Spinal cord (tissue), 10 donors: ENCODE results near the gene BCAT1. TPM values are rescaled to one million over a fixed set of nuclear protein-coding genes. Genes with fewer than 3 reads are reported as not detected.

ENCODE experiments used
- DNase-seq, 6 donors: peaks; one replicate each; pipeline versions ENCODE4 v3.0.0 to v3.0.0-alpha.2; 2013 to 2015; ENCODE audit warnings: low spot score in 6 of 6, low read depth in 4 of 6
- H3K27ac ChIP-seq: one replicate; pipeline ENCODE4 v1.5.1; 2013; ENCODE audit warnings: low read depth, low read length, control low read depth
- H3K27me3 ChIP-seq: one replicate; pipeline ENCODE4 v1.6.1; 2013; ENCODE audit warnings: low read length; ENCODE audit not compliant: control insufficient read depth, insufficient read depth
- H3K36me3 ChIP-seq: one replicate; pipeline ENCODE4 v1.6.1; 2013; ENCODE audit warnings: low read length; ENCODE audit not compliant: control insufficient read depth, insufficient read depth
- H3K4me1 ChIP-seq: one replicate; pipeline ENCODE4 v1.6.1; 2013; ENCODE audit warnings: low read length; ENCODE audit not compliant: control insufficient read depth, insufficient read depth
- H3K4me3 ChIP-seq: one replicate; pipeline ENCODE4 v1.5.1; 2013; ENCODE audit warnings: low read depth, low read length, control low read depth
- H3K9me3 ChIP-seq: one replicate; pipeline ENCODE4 v1.6.1; 2013; ENCODE audit warnings: low read length; ENCODE audit not compliant: control insufficient read depth, insufficient read depth
- WGBS: methylation state at CpG from one replicate; pipeline ENCODE4 v1.1.5; 2013; ENCODE audit warnings: missing lambda C conversion rate; ENCODE audit not compliant: insufficient coverage; 5-methylcytosine and 5-hydroxymethylcytosine counted together
- long read RNA-seq, 4 donors: transcript quantifications; one replicate each; lab custom pipeline, GENCODE V29; 2026
- polyA plus RNA-seq, 2 donors: library from polyadenylated mRNA; unstranded; fragments of 120-200 nt; gene quantifications; one replicate each; pipeline ENCODE4 v1.2.1, GENCODE V29; 2013; ENCODE audit not compliant: insufficient read length in 2 of 2
- total RNA-seq, 2 donors: library from RNA; depleted of rRNA in 1 of 2; stranded (reverse); fragments of 120-200 nt in 1 of 2; fragments of >200 nt in 1 of 2; gene quantifications; one replicate each; pipeline versions ENCODE4 v1.2.3 to v1.2.4, GENCODE V29; 2013 to 2014
- donor health status: healthy.

BCAT1 gene
- total RNA-seq (10 to 100 TPM; 30.0 to 51.6 TPM), polyA plus RNA-seq (10 to 100 TPM; 15.6 to 28.2 TPM)
- long read RNA-seq, donor 1, full-length matches to known transcripts: 3 of 3 reads
- long read RNA-seq, donor 1, partial matches to known transcripts: 0 of 3 reads
- long read RNA-seq, donor 1, other reads (novel, unspliced or antisense): 0 of 3 reads
- long read RNA-seq, donor 2, full-length matches to known transcripts: 3 of 3 reads
- long read RNA-seq, donor 2, partial matches to known transcripts: 0 of 3 reads
- long read RNA-seq, donor 2, other reads (novel, unspliced or antisense): 0 of 3 reads
- long read RNA-seq, donor 3, full-length matches to known transcripts: 3 of 3 reads
- long read RNA-seq, donor 3, partial matches to known transcripts: 0 of 3 reads
- long read RNA-seq, donor 3, other reads (novel, unspliced or antisense): 0 of 3 reads
- long read RNA-seq, donor 4, full-length matches to known transcripts: 6 of 6 reads
- long read RNA-seq, donor 4, partial matches to known transcripts: 0 of 6 reads
- long read RNA-seq, donor 4, other reads (novel, unspliced or antisense): 0 of 6 reads

DNA sequence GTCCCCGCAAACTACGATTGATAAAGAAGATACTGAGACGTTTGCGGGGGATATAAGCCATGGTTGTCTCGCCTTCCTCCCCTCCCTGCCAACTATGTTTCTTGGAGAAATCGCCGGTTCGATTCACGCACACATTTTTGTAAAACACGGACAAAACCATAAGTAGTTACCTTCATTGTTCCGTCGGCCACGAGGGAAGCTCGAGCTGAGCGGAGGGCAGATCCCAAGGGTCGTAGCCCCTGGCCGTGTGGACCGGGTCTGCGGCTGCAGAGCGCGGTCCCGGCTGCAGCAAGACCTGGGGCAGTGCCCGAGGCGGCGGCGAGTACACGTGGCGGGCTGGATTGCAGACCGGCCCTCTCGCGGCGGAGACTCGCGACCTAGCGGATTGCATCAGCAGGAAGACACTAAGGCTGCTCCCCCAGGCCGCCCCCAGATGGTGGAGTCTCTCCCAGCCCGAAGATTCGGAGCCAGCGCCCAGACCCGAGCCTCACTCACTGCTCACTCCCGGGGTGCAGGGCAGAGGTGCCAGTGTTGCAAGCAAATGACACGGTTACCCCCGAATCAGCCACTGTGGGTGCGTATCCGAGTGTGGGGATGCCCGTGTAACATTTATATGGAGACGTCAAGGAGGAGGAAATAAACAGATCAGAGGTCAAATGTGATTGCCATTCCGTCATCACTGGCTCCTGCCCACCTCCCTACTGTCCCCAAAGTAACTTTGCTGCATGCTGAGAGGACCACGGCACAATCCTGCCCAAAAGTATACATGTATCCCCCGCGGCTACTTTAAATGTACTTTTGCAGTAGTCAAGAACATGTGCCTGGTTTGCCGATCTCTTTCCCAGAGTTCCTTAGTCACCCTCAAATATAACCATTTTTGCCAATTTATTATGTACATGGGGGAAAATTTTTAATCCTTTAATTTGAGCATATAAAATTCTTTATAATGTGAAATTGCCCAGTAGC lies at the start of gene BCAT1:
BCAT1 (minus strand) TSS at position 345 of the 966 bp plus-strand sequence; CDS start at position 176, 169 bp downstream.
- H3K4me3 ChIP-seq: peak within 1 kb of the TSS; percentile 74
- 3% methylated on average over 48 of the region's 52 CpGs for WGBS
- H3K9me3 ChIP-seq: no peaks in the 10 kb centered on the region
- peak within 1 kb of the TSS; percentile 54 for H3K27ac ChIP-seq
- peaks cover 9% of the 10 kb centered on the region for H3K4me1 ChIP-seq
- peak in 2 of 6 donors; percentile 78 to 81 for DNase-seq
- no peaks in the 10 kb centered on the region for H3K36me3 ChIP-seq
- H3K27me3 ChIP-seq: peaks cover 15% of the 10 kb centered on the region

GRCh38 chr12:24997970-24998582 lies 49.2 kb upstream of the BCAT1 start:
- no peaks in the 10 kb centered on the region for H3K4me1 ChIP-seq
- H3K27ac ChIP-seq: no peak overlapping the region
- no peaks in the 10 kb centered on the region for H3K9me3 ChIP-seq
- DNase-seq: peak in 2 of 6 donors; percentile 16 to 47
- H3K4me3 ChIP-seq: no peak overlapping the region
- H3K27me3 ChIP-seq: no peaks in the 10 kb centered on the region
- no peaks in the 10 kb centered on the region for H3K36me3 ChIP-seq
- WGBS: 60% methylated on average over 2 of the region's 4 CpGs

DNA sequence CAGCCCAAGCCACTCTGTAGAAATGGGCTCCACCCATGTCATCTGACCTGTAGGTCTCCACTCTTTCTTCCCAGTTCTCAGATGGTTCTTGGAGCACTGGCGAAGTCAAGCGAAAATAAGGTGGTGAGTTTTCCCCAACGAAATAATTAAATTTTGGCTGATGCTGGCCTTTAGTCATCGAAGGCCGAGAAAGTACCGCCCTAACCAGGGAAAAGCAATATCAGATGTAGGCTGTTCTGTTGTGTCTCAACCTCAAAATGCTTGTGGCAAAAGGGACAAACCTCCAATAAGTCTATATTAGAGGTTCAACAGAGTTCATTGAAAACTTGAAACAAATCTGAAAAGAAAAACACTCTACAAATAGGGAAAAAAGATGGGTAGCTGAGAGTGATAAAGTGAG lies 48.6 kb upstream of the BCAT1 start:
- WGBS: 100% methylated on average over 3 of the region's 6 CpGs
- Histone ChIP-seq H3K27ac (no peak overlapping the region), H3K9me3 (no peaks in the 10 kb centered on the region), H3K4me1 (no peaks in the 10 kb centered on the region), H3K36me3 (no peaks in the 10 kb centered on the region), H3K4me3 (no peak overlapping the region), H3K27me3 (no peaks in the 10 kb centered on the region)
- DNase-seq: no peak

DNA sequence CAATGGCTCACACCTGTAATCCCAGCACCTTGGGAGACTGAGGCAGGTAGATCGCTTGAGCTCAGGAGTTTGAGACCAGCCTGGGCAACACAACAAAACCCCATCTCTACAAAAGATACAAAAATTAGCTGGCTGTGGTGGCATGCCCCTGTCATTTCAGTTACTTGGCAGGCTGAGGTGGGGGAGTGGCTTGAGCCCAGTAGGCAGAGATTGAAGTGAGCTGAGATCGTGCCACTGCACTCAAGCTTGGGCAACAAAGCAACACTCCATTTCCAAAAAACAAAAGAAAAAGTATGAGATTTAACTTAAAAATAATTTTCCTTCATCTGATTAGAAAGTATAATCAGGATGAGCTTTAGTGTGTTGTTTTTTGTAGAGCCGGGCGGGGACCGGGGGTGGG lies 47.9 kb upstream of the BCAT1 start:
- Histone ChIP-seq H3K36me3 (no peaks in the 10 kb centered on the region), H3K27ac (no peak overlapping the region), H3K9me3 (no peaks in the 10 kb centered on the region), H3K27me3 (no peaks in the 10 kb centered on the region), H3K4me3 (no peak overlapping the region), H3K4me1 (no peaks in the 10 kb centered on the region)
- DNase-seq: no peak
- WGBS: no CpG with 5 or more reads among the region's 5 CpGs

DNA sequence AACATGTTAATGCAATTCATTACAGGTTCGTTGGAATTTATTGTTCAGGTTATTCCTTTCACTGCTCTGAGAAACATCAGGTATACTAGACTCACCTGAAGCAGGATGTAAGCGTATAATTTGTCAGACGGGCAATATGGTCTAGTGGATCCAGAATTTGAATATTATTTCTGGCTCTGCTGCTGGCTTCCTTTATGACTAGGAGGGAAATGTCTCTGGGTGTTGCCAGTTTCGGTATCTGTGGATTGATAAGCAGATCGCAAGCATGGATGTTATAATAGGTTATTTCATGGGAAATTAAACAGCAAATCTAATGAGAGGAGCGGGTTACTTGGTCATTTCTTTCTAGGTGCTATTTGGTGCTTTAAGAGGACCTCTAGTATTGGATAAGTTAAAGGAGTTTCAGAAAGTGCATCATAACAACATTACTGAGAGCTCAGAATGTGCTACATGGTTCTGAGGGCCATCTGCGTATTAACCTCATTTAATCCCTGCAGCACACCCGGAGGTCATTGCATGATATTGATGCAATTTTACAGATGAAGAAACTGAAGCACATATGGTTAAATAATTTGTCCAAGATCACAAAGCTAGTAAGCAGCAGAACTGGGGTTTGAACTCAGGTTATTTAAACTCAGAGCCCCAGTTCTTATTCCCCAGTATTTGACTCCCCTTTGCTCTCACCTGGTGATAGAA lies 47.3 kb upstream of the BCAT1 start:
- no peaks in the 10 kb centered on the region for H3K9me3 ChIP-seq
- WGBS: 89% methylated on average over 4 of the region's 8 CpGs
- DNase-seq: no peak
- H3K27me3 ChIP-seq: no peaks in the 10 kb centered on the region
- no peaks in the 10 kb centered on the region for H3K4me1 ChIP-seq
- H3K36me3 ChIP-seq: no peaks in the 10 kb centered on the region
- H3K4me3 ChIP-seq: no peak overlapping the region
- H3K27ac ChIP-seq: no peak overlapping the region

DNA sequence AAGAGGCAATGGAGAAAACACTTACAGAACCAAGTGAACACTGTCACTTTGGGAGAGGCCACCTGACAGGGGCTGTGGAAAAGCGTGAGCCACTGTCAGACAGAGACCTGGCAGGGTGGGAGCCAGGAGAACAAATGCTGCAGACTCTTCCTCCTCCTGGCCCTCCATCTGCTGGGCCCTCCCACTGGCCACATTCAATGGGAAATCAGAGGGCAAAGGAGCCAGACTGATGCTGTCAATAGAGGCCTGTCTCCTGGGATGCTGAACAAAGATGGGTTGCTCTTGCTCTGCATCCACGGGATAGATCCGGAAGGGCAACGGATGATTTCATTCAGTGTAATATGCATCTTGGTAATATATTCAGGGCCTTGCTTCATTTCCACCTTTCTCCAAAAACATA lies 44.9 kb upstream of the BCAT1 start:
- Histone ChIP-seq H3K4me3 (no peak overlapping the region), H3K4me1 (no peaks in the 10 kb centered on the region), H3K27ac (no peak overlapping the region), H3K27me3 (no peaks in the 10 kb centered on the region), H3K9me3 (no peaks in the 10 kb centered on the region), H3K36me3 (no peaks in the 10 kb centered on the region)
- WGBS: 79% methylated on average over 1 of the region's 4 CpGs
- peak in 1 of 6 donors; percentile 32 for DNase-seq

- Histone ChIP-seq H3K4me3 (no peak overlapping the region), H3K4me1 (no peaks in the 10 kb centered on the region), H3K27ac (no peak overlapping the region), H3K27me3 (no peaks in the 10 kb centered on the region), H3K9me3 (no peaks in the 10 kb centered on the region), H3K36me3 (no peaks in the 10 kb centered on the region)
- no CpG with 5 or more reads among the region's 9 CpGs for WGBS
- peak in 5 of 6 donors; percentile 15 to 85 (median 32) for DNase-seq
Measured at GRCh38 chr12:24991209-24992049, 42.5 kb upstream of the BCAT1 start.

GRCh38 chr12:24989216-24989615 lies 40.3 kb upstream of the BCAT1 start:
- Histone ChIP-seq H3K27ac (no peak overlapping the region), H3K4me1 (no peaks in the 10 kb centered on the region), H3K27me3 (no peaks in the 10 kb centered on the region), H3K4me3 (no peak overlapping the region), H3K9me3 (no peaks in the 10 kb centered on the region), H3K36me3 (no peaks in the 10 kb centered on the region)
- no CpG with 5 or more reads among the region's 2 CpGs for WGBS
- DNase-seq: no peak
